SU-DHL-6 (cell line): ENCODE results near the gene RASGRF2.

Experiments
- CTCF ChIP-seq: fragments of 200-600 bp; sonication (generic); IDR thresholded peaks from one replicate; pipeline ENCODE4 v1.5.1; 2017; ENCODE audit warnings: antibody characterized with exemption, mild to moderate bottlenecking, low read length, moderate library complexity; ENCODE audit not compliant: insufficient read depth, poor library complexity, severe bottlenecking
- EZH2phosphoT487 ChIP-seq: fragments of 200-600 bp; sonication (generic), shearing (Covaris generic); conservative IDR thresholded peaks from 2 replicates; pipeline ENCODE4 v1.6.1; 2018; ENCODE audit warnings: mild to moderate bottlenecking, antibody characterized with exemption, low read length, moderate library complexity, mixed read lengths

- TF ChIP-seq CTCF = no peak
- TF ChIP-seq EZH2phosphoT487 = no peak
Measured at GRCh38 chr5:81003811-81004386, 43.7 kb downstream of the RASGRF2 start.
